ENCODE data around the gene FHDC1. TPM values are rescaled to one million over a fixed set of nuclear protein-coding genes. Genes with fewer than 3 reads are reported as not detected.
"Not testable (repeated sequence)": the region's sequence is repeated elsewhere in the genome, so short reads cannot be mapped to it uniquely, and the experiment has no call there.

FHDC1 gene, protein sequence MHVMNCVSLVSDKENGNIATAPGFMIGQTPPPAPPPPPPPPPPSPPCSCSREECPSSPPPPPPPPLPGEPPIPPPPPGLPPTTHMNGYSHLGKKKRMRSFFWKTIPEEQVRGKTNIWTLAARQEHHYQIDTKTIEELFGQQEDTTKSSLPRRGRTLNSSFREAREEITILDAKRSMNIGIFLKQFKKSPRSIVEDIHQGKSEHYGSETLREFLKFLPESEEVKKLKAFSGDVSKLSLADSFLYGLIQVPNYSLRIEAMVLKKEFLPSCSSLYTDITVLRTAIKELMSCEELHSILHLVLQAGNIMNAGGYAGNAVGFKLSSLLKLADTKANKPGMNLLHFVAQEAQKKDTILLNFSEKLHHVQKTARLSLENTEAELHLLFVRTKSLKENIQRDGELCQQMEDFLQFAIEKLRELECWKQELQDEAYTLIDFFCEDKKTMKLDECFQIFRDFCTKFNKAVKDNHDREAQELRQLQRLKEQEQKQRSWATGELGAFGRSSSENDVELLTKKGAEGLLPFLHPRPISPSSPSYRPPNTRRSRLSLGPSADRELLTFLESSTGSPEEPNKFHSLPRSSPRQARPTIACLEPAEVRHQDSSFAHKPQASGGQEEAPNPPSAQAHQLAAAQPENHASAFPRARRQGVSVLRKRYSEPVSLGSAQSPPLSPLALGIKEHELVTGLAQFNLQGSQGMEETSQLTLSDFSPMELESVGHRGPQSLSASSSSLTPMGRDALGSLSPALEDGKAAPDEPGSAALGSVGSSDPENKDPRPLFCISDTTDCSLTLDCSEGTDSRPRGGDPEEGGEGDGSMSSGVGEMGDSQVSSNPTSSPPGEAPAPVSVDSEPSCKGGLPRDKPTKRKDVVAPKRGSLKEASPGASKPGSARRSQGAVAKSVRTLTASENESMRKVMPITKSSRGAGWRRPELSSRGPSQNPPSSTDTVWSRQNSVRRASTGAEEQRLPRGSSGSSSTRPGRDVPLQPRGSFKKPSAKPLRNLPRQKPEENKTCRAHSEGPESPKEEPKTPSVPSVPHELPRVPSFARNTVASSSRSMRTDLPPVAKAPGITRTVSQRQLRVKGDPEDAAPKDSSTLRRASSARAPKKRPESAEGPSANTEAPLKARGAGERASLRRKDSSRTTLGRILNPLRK
- 1.7 and 2.8 TPM in 2 replicates for total RNA-seq (2014; rRNA removed; shearing (Covaris generic); ENCODE audit: low replicate concordance)

- in situ Hi-C loops (cut with HindIII; ENCODE audit: low pct_unique_long_range_greater_than_20kb, low sequenced_read_pairs) = no loop called here
- DNase-seq (ENCODE audit: low read depth) = peak; percentile 75
Measured at GRCh38 chr4:152935631-152936445, at the start of gene FHDC1. Gene FHDC1 (plus strand): TSS chr4:152936323. CDS start chr4:152943058, 6,735 bp downstream.

- no peak for DNase-seq (ENCODE audit: low read depth)
Measured at GRCh38 chr4:152887981-152888380, 48.1 kb upstream of the FHDC1 start.

DNA sequence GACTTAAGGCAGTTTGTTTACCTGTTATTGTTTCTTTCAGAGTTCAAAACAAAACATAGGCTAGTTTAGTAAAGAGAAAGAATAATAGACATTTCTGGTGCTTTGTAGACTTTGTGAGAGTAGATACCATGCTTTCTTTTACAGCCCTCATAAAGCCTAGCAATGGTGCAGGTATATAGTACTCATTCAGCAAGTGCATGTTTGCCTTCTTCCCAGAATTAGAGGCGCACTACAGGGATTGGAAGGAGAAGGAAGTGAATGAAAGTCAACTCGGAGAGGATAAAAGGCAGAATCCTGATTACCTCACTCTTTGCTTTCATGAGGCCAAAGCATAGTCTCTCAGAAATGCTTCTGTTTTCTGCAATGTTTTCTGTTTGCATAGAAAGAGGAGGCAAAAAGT is 43.1 kb upstream of the FHDC1 start:
- no peak for DNase-seq (ENCODE audit: low read depth)
- in situ Hi-C loops (cut with HindIII; ENCODE audit: low pct_unique_long_range_greater_than_20kb, low sequenced_read_pairs) = no loop called here

More at GRCh38 chr4:152887981-152888380, 48.1 kb upstream of the FHDC1 start:
- in situ Hi-C loops (cut with HindIII; ENCODE audit: low pct_unique_long_range_greater_than_20kb, low sequenced_read_pairs) = no loop called here

DNA sequence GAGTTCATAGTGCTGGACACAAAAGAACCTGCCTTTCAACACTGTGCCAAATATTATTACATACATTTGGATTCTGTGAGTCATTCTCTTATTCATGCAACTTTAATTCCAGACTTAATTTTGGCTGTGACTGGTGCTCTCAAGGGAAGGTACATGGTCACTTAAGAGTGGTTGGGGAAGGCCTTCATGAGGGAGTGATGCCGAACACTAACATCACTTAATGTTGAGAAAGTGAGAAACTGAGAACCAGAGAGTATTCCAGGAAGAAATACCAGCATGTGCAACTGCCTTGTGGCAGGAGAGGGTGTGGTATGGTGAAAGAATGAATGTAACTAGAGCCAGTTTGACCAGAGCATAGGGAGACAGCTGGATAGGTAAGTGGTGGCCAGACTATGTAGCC is 41.5 kb upstream of the FHDC1 start:
- in situ Hi-C loops (cut with HindIII; ENCODE audit: low pct_unique_long_range_greater_than_20kb, low sequenced_read_pairs) = no loop called here

DNA sequence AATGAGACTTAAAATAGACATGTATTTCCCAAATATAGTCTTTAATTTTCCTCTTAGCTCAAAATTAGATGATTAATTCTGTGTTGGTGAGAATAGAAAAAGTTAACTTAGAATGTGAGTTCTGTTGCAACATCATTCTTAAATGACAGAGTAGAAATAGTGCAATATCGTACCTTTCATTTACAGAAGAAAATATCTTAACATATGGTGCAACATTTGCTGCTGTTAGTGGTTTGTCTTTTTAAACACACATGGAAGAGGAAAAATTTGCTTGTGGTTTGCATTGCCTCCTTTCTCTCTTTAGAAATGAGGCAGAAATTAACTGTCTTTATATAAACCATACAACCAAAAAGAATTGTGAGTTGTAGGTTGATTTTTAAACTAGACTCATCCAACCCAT is 39.3 kb upstream of the FHDC1 start:
- in situ Hi-C loops (cut with HindIII; ENCODE audit: low pct_unique_long_range_greater_than_20kb, low sequenced_read_pairs) = no loop called here

More for the DNA sequence above, 41.5 kb upstream of the FHDC1 start:
- DNase-seq (ENCODE audit: low read depth) = no peak

GRCh38 chr4:152898133-152898532 is 38.0 kb upstream of the FHDC1 start:
- in situ Hi-C loops (cut with HindIII; ENCODE audit: low pct_unique_long_range_greater_than_20kb, low sequenced_read_pairs); DNase-seq (ENCODE audit: low read depth): not testable (repeated sequence)

More for the DNA sequence above, 39.3 kb upstream of the FHDC1 start:
- DNase-seq (ENCODE audit: low read depth) = no peak

DNA sequence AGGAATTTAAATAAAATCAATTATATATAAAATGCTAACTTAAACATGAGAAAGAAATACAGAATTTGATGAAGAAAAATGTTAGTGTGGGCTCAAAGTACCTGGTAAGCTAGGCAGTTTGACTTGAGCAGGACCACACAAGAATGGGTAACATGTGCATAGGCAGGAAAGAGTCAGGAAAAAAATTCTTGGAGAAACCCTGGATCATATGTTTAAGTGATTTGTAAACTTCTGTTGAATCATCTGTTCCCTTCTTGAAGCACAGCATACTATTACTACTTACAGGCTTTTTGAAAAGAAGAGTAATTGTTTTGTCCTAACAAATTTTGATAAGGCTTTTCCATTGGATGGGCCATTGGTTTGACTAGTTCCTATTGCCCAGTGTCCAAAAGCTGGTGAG is 37.5 kb upstream of the FHDC1 start:
- in situ Hi-C loops (cut with HindIII; ENCODE audit: low pct_unique_long_range_greater_than_20kb, low sequenced_read_pairs) = no loop called here
- DNase-seq (ENCODE audit: low read depth) = no peak

GRCh38 chr4:152900395-152900794 is 35.7 kb upstream of the FHDC1 start:
- in situ Hi-C loops (cut with HindIII; ENCODE audit: low pct_unique_long_range_greater_than_20kb, low sequenced_read_pairs) = no loop called here
- DNase-seq (ENCODE audit: low read depth) = no peak

- DNase-seq (ENCODE audit: low read depth) = no peak
- in situ Hi-C loops (cut with HindIII; ENCODE audit: low pct_unique_long_range_greater_than_20kb, low sequenced_read_pairs) = no loop called here
Measured at GRCh38 chr4:152901205-152901604, 34.9 kb upstream of the FHDC1 start.

GRCh38 chr4:152903658-152904057 is 32.5 kb upstream of the FHDC1 start:
- no peak for DNase-seq (ENCODE audit: low read depth)
- in situ Hi-C loops (cut with HindIII; ENCODE audit: low pct_unique_long_range_greater_than_20kb, low sequenced_read_pairs) = no loop called here

GRCh38 chr4:152909901-152910300 is 26.2 kb upstream of the FHDC1 start:
- DNase-seq (ENCODE audit: low read depth) = no peak
- in situ Hi-C loops (cut with HindIII; ENCODE audit: low pct_unique_long_range_greater_than_20kb, low sequenced_read_pairs) = no loop called here

GRCh38 chr4:152910521-152910920 is 25.6 kb upstream of the FHDC1 start:
- DNase-seq (ENCODE audit: low read depth) = no peak
- in situ Hi-C loops (cut with HindIII; ENCODE audit: low pct_unique_long_range_greater_than_20kb, low sequenced_read_pairs) = no loop called here

DNA sequence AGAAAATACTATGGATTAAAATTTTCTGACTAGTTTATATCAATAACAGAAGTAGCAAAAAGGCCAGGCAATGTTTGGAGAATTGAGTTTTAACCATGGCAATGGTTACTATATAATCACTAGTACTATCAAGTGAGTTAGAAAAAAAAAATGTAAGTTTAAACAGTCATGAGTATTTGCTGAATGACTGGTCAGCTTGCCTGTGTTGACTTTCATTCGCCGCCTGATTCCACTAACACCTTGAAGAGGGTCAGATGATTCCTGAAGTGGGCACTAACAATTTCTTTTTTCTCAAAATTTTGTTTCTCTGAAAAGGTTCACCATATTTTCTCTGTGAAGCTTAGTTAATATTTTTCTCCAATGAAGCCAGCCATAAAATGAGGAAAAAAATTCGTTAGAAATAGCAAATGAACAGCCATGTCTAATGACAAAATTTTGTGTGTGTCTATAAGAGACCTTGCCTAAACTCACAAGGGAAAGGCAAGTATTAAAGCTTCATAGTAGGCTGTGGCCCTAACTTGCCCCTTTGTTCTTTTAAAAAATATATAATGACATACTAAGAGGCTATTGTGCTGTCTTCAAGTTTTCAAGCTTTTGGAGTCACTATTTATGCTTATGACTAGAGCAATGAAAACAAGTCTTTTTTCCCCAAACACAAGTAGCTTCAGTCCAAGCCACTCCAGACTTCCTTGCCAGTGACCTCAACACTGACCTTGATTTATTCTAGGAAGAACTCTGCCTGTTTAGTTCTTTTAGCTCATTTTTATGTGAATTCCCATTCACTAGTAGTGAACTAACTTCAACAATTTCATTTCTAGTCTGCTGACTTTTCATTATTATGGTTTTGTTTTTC is 18.4 kb upstream of the FHDC1 start:
- in situ Hi-C loops (cut with HindIII; ENCODE audit: low pct_unique_long_range_greater_than_20kb, low sequenced_read_pairs) = no loop called here
- no peak for DNase-seq (ENCODE audit: low read depth)

GRCh38 chr4:152919826-152920225 is 16.3 kb upstream of the FHDC1 start:
- in situ Hi-C loops (cut with HindIII; ENCODE audit: low pct_unique_long_range_greater_than_20kb, low sequenced_read_pairs) = no loop called here
- no peak for DNase-seq (ENCODE audit: low read depth)

- peak; percentile 23 for DNase-seq (ENCODE audit: low read depth)
- in situ Hi-C loops (cut with HindIII; ENCODE audit: low pct_unique_long_range_greater_than_20kb, low sequenced_read_pairs) = no loop called here
Measured at GRCh38 chr4:152920768-152921167, 15.4 kb upstream of the FHDC1 start.

GRCh38 chr4:152921284-152921683 is 14.8 kb upstream of the FHDC1 start:
- in situ Hi-C loops (cut with HindIII; ENCODE audit: low pct_unique_long_range_greater_than_20kb, low sequenced_read_pairs) = no loop called here
- no peak for DNase-seq (ENCODE audit: low read depth)

DNA sequence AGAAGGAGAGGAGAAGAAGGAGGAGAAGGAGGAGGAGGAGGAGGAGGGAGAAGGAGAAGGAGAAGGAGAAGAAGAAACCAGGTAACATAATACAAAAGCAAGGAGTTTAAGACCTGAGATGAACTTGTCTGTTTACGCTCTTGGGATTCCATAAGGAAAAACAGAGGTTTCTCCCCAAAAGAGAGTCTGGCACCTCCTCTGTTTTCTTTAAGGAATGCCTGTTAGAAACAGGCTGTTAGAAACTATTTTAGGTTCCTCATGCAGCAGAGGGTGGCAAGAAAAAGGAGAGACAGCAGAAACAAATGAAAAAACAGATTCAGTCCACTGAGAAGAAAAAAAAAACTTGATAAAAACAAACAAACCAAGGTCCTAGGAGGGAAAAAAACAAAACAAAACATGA is 10.3 kb upstream of the FHDC1 start:
- DNase-seq (ENCODE audit: low read depth) = no peak
- in situ Hi-C loops (cut with HindIII; ENCODE audit: low pct_unique_long_range_greater_than_20kb, low sequenced_read_pairs) = no loop called here

All from Caki2 (cell line).